HepG2 (cell line): ENCODE data around the gene RGS6.

Experiments
- CEBPG ChIP-seq: IDR thresholded peaks from 2 replicates; pipeline ENCODE4 v1.6.1; 2016
- EP300 ChIP-seq, 3 experiments: sonication (generic) in 1 of 3; formaldehyde crosslinking in 1 of 3; IDR thresholded peaks; 2 replicates each; pipeline versions ENCODE4 v1.5.1 to v1.6.1; 2011 to 2020; ENCODE audit warnings: low read depth in 2 of 3, low read length in 2 of 3, borderline replicate concordance in 1 of 3, improper control_type of control experiment in 1 of 3, mild to moderate bottlenecking in 1 of 3, missing genetic modification reagents in 1 of 3, moderate library complexity in 1 of 3
- EZH2 ChIP-seq: conservative IDR thresholded peaks from 2 replicates; pipeline ENCODE4 v1.6.1; 2012; ENCODE audit warnings: mild to moderate bottlenecking, low read depth, low read length, moderate library complexity
- GABPB1 ChIP-seq: IDR thresholded peaks from 2 replicates; pipeline ENCODE4 v1.6.1; 2016; ENCODE audit warnings: mild to moderate bottlenecking, missing genetic modification reagents, moderate library complexity, missing compliant biosample characterization
- ZBTB8A ChIP-seq: sonication (generic); formaldehyde crosslinking; IDR thresholded peaks from 2 replicates; pipeline ENCODE4 v1.4.0; 2020; ENCODE audit warnings: mild to moderate bottlenecking, low read depth, missing genetic modification reagents, borderline replicate concordance
- TF ChIP-seq, protein P1 (sequence below): sonication (generic); formaldehyde crosslinking; IDR thresholded peaks from 2 replicates; pipeline ENCODE4 v1.5.0; 2020; ENCODE audit warnings: mild to moderate bottlenecking, missing genetic modification reagents, moderate library complexity

DNA sequence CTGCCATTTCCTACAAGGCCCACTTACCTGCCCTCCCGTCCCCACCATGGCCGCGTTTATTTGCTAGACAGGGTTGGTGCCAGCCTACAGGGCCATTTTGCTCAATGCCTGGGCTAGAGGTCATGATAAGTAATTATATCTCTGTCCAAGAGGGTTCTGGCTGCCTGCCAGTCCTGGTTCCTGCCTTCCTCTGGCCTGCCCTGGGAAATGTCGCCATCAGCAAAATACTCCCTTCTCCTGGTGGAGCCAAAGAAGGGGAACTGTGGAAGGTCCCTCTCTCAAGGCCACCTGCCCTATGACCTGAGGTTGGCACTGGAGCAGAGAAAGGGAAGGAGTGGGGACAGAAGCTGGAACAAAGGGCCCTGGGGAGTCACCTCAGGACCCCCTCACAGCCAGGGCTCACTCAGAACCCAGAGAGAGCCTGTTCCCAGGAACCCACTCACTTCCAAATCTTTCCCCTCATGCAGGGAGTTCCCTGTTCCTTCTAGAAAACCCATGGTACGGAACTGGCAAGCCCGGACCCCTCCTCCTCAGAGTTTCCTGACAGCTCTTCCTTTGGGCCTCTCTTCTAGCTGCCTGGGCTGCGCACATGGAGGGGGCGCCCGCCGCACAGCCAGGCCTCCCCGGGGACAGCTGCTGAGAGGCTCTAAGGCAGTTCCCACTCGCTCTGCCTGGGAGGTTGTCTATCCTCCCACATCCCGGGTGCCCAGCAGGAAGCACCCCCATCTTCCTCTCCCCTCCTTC lies 681.2 kb downstream of the RGS6 start:
- TF ChIP-seq EZH2 (no peak), EP300 (IDR thresholded peaks at IDR 0.05; ENCODE audit: low read depth in 2 of 2, low read length in 2 of 2) (no peak), EP300 (CRISPR knock-in tag; IDR thresholded peaks at IDR 0.05; ENCODE audit: borderline replicate concordance) (no peak), CEBPG (CRISPR knock-in tag) (no peak), GABPB1 (no peak), ZBTB8A (CRISPR knock-in tag) (no peak)
- TF ChIP-seq, protein P1, sequence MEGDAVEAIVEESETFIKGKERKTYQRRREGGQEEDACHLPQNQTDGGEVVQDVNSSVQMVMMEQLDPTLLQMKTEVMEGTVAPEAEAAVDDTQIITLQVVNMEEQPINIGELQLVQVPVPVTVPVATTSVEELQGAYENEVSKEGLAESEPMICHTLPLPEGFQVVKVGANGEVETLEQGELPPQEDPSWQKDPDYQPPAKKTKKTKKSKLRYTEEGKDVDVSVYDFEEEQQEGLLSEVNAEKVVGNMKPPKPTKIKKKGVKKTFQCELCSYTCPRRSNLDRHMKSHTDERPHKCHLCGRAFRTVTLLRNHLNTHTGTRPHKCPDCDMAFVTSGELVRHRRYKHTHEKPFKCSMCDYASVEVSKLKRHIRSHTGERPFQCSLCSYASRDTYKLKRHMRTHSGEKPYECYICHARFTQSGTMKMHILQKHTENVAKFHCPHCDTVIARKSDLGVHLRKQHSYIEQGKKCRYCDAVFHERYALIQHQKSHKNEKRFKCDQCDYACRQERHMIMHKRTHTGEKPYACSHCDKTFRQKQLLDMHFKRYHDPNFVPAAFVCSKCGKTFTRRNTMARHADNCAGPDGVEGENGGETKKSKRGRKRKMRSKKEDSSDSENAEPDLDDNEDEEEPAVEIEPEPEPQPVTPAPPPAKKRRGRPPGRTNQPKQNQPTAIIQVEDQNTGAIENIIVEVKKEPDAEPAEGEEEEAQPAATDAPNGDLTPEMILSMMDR (CRISPR knock-in tag) = no peak
